Fibroblast of lung (primary cell): ENCODE data around the gene HES1.

Experiments used
- CTCF ChIP-seq, 2 donors: IDR thresholded peaks in 1 of 2; conservative IDR thresholded peaks in 1 of 2; 1 replicate in 1 of 2; 2 replicates in 1 of 2; pipeline ENCODE4 v1.5.1; 2011 to 2012; ENCODE audit warnings: low read length in 2 of 2, control low read depth in 1 of 2, inconsistent platforms in 1 of 2, low read depth in 1 of 2, mild to moderate bottlenecking in 1 of 2
- EZH2 ChIP-seq: IDR thresholded peaks from 2 replicates; pipeline ENCODE4 v1.5.1; 2012; ENCODE audit warnings: low read length, control low read depth, mild to moderate bottlenecking; ENCODE audit errors: missing control alignments

GRCh38 chr3:194148383-194148782 lies 12.4 kb downstream of the HES1 start:
- TF ChIP-seq CTCF (conservative IDR thresholded peaks at IDR 0.05 in 1 of 2, IDR thresholded peaks at IDR 0.05 in 1 of 2; ENCODE audit: low read depth in 1 of 2, low read length in 2 of 2) (no peak), EZH2 (no peak)
